BLaER1 treated with 17β-estradiol and CSF1 and Interleukin-3, amounts not matched to agents 10 nM and 100 nM (cell line): ENCODE results near the gene WFIKKN2.
"Not testable (repeated sequence)": the region's sequence is repeated elsewhere in the genome, so short reads cannot be mapped to it uniquely, and the experiment has no call there.

ENCODE experiments used
- H3K27ac ChIP-seq, 11 experiments: shearing (Covaris generic); formaldehyde crosslinking; 2 replicates each; pipeline ENCODE4 v1.8.1; 2022
- H3K27me3 ChIP-seq, 11 experiments: shearing (Covaris generic); formaldehyde crosslinking; 2 replicates each; pipeline ENCODE4 v1.8.1; 2022
- H3K36me3 ChIP-seq, 11 experiments: shearing (Covaris generic); formaldehyde crosslinking; 2 replicates each; pipeline ENCODE4 v1.8.1; 2022
- H3K4me1 ChIP-seq, 10 experiments: shearing (Covaris generic); formaldehyde crosslinking; 2 replicates each; pipeline ENCODE4 v1.8.1; 2022
- H3K4me2 ChIP-seq, 11 experiments: shearing (Covaris generic); formaldehyde crosslinking; 2 replicates each; pipeline ENCODE4 v1.8.1; 2022
- H3K4me3 ChIP-seq, 10 experiments: shearing (Covaris generic); formaldehyde crosslinking; 2 replicates each; pipeline ENCODE4 v1.8.1; 2022
- H3K9ac ChIP-seq, 11 experiments: shearing (Covaris generic); formaldehyde crosslinking; 2 replicates each; pipeline ENCODE4 v1.8.1; 2022
- H3K9me3 ChIP-seq, 11 experiments: shearing (Covaris generic); formaldehyde crosslinking; replicated peaks in 1 of 11; 2 replicates each; pipeline ENCODE4 v1.8.1; 2022
- H4K20me1 ChIP-seq, 11 experiments: shearing (Covaris generic); formaldehyde crosslinking; 2 replicates each; pipeline ENCODE4 v1.8.1; 2022
- Cebpa-rat ChIP-seq, 11 experiments: shearing (Covaris generic); IDR thresholded peaks; 2 replicates each; pipeline ENCODE4 v1.8.1; 2022

WFIKKN2 gene

DNA sequence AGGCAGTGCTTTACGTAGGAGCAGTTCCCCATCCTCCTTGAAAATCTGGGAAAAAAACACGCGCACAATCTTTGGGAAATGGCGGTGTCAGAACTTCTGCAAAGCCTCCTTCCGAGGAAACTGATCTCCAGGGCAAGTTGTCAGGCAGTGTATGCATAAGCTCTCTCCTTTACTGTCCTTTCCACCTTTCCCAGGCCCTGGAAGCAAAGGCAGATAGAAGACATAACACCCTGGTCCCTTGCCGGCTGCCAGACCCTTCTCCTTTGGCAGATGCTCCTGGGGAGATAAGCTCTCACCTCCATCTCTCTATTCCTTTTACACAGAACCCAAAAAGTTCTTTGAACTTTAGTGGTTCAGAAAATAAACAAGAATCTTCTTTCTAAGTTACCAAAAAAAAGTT, 18.4 kb downstream of the WFIKKN2 start:
- H4K20me1 ChIP-seq = no peaks in the 10 kb centered on the region
- H3K4me3 ChIP-seq = no peak overlapping the region
- TF ChIP-seq Cebpa-rat (IDR thresholded peaks at IDR 0.05) = no peak
- no peaks in the 10 kb centered on the region for H3K27me3 ChIP-seq
- no peak overlapping the region for H3K27ac ChIP-seq
- H3K36me3 ChIP-seq = peaks cover 0 to 3% (median 0%) of the 10 kb centered on the region in 11 experiments; a peak in 1 of 22 replicates
- peaks cover 7 to 13% (median 10%) of the 10 kb centered on the region in 11 experiments for H3K9me3 ChIP-seq
- H3K4me1 ChIP-seq = peaks cover 23 to 52% (median 42%) of the 10 kb centered on the region in 10 experiments
- peak overlapping the region in 3 of 11 experiments; percentile 75 to 80 (median 77); a peak in 4 of 22 replicates for H3K4me2 ChIP-seq
- no peak overlapping the region for H3K9ac ChIP-seq

DNA sequence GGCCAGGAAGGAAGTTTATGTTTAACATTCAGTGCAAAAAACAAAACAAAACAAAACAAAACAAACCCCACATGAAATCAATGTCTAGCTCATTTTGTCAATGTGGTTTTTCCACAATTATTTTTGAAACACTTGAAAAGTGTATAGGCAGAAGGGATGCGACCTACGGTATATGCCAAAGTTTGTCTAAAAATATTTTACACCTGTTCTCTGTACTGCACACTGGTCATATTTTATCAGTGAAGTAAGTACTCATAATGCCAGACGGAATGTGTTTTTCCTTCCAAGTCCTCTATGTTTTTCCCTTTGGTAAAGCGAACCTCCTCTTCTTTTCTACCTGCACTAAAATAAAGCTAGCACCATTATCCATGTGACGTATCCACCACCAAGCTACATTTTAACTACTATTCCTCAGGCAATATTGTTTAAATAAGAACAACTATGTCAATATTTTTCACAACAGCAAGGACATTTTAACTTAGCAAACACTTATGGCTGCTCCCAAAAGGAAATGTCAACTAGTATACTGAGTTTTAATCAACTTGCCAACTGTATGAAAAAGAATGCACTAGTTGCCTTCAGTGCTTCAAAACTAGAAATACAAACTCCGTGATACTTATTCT, 20.4 kb downstream of the WFIKKN2 start:
- no peak overlapping the region for H3K9ac ChIP-seq
- no peaks in the 10 kb centered on the region for H3K9me3 ChIP-seq
- H3K27me3 ChIP-seq = no peaks in the 10 kb centered on the region
- H4K20me1 ChIP-seq = peaks cover 0 to under 1% (median 0%) of the 10 kb centered on the region in 11 experiments; a peak in 1 of 22 replicates
- H3K27ac ChIP-seq = no peak overlapping the region
- no peak overlapping the region for H3K4me3 ChIP-seq
- H3K36me3 ChIP-seq = peaks cover 0 to 6% (median under 1%) of the 10 kb centered on the region in 11 experiments; a peak in 6 of 22 replicates
- TF ChIP-seq Cebpa-rat (IDR thresholded peaks at IDR 0.05) = no peak
- H3K4me1 ChIP-seq = peaks cover 23 to 50% (median 40%) of the 10 kb centered on the region in 10 experiments
- H3K4me2 ChIP-seq = peak overlapping the region in 8 of 11 experiments; percentile 0 to 60 (median 44); a peak in 14 of 22 replicates

DNA sequence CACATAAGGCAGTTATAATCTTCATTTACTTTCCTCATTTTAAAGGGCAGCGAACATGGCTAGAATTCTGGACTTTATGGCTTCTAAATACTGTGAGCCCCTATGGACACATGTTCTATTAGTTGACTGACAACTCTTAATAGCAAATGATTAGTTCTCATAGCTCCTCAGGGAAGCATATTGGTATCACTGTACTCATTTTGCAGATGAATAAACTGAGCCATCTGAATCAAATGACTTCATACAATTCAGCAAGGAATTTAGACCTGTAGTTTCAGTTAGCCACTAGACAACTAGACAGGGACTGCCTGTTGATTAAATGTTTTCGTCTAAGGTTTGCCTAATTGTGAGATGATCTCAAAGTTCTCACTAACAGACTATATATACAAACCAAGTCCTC, 21.0 kb downstream of the WFIKKN2 start:
- Histone ChIP-seq H3K27ac (no peak overlapping the region), H3K4me3 (no peak overlapping the region), H3K9me3 (no peaks in the 10 kb centered on the region), H3K27me3 (no peaks in the 10 kb centered on the region), H3K4me1 (peaks cover 20 to 44% (median 34%) of the 10 kb centered on the region in 10 experiments), H4K20me1 (peaks cover 0 to 6% (median 2%) of the 10 kb centered on the region in 11 experiments; a peak in 9 of 22 replicates), H3K36me3 (peaks cover 0 to 12% (median 6%) of the 10 kb centered on the region in 11 experiments; a peak in 16 of 22 replicates), H3K4me2 (no peak overlapping the region), H3K9ac (no peak overlapping the region)
- no peak for TF ChIP-seq Cebpa-rat (IDR thresholded peaks at IDR 0.05)

DNA sequence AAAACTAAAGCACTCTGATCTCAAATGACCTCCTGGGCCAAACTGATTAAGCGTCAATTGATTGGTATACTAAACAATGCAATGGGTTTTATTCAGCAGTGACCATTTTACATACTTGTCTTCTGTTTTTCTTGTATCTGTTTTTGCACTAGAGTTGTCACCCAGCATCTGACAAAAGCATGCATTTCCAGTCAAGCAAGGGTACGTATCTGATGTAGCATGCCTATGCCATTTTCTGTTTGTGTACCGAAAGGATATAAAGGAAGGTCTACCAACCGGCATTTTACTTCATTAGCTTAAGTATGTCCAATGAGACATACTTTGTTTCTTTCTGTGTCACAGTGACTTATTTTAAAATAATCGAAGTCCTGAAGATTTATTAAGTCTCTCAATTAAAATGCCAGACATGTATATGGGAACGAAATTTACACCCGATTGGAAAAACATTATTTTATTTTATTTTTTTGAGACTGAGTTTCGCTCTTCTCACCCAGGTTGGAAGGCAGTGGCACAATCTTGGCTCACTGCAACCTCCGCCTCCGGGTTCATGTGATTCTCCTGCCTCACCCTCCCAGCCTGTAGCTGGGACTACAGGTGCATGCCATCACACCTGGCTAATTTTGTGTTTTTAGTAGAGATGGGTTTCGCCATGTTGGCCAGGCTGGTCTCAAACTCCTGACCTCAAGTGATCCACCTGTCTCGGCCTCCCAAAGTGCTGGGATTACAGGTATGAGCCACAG, 23.3 kb downstream of the WFIKKN2 start:
- Histone ChIP-seq H3K9ac (no peak overlapping the region), H3K27me3 (no peaks in the 10 kb centered on the region), H3K4me1 (peaks cover 17 to 36% (median 27%) of the 10 kb centered on the region in 10 experiments), H3K9me3 (no peaks in the 10 kb centered on the region), H3K36me3 (peaks cover 16 to 33% (median 26%) of the 10 kb centered on the region in 11 experiments; a peak in 21 of 22 replicates), H3K27ac (no peak overlapping the region), H3K4me2 (no peak overlapping the region), H4K20me1 (peaks cover 11 to 27% (median 22%) of the 10 kb centered on the region in 11 experiments), H3K4me3 (no peak overlapping the region)
- no peak for TF ChIP-seq Cebpa-rat (IDR thresholded peaks at IDR 0.05)

DNA sequence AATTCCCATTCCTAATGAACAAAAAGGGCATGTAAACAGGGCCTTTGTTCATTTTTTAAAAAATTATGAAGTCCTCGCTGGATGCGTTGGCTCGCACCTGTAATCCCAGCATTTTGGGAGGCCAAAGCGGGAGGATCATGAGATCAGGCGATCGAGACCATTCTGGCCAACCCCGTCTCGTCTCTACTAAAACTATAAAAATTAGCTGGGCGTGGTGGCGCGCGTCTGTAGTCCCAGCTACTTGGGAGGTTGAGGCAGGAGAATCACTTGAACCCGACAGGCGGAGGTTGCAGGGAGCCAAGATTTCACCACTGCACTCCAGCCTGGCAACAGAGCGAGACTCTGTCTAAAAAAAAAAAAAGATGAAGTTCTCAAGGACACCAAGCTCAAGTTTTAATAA, 24.3 kb downstream of the WFIKKN2 start:
- not testable (repeated sequence) for H3K9me3 ChIP-seq, H3K27me3 ChIP-seq, H3K27ac ChIP-seq, H3K4me2 ChIP-seq, H3K9ac ChIP-seq, H3K4me3 ChIP-seq
- H3K4me1 ChIP-seq = peaks cover 21 to 39% (median 32%) of the 10 kb centered on the region in 10 experiments
- H4K20me1 ChIP-seq = peaks cover 20 to 38% (median 33%) of the 10 kb centered on the region in 11 experiments
- H3K36me3 ChIP-seq = peaks cover 16 to 36% (median 28%) of the 10 kb centered on the region in 11 experiments; a peak in 21 of 22 replicates

DNA sequence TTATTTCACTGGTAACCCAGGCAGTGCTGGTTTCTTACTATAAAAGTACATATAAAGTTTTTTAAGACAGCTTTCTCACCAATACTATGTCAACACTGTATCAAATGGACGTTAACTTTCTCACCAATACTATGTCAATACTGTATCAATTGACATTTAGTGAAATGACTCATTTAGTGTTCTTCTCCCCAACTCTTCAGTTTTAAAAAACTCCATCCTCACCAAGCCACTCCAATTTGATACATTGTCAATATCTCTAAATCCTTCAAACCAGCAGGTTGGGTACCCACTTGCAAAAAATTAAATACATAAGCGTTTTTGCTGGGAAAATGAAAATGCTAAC, 25.9 kb downstream of the WFIKKN2 start:
- Histone ChIP-seq H4K20me1 (peaks cover 32 to 50% (median 39%) of the 10 kb centered on the region in 11 experiments), H3K9ac (no peak overlapping the region), H3K4me3 (no peak overlapping the region), H3K4me2 (no peak overlapping the region), H3K4me1 (peaks cover 12 to 26% (median 20%) of the 10 kb centered on the region in 10 experiments), H3K36me3 (peaks cover 16 to 36% (median 28%) of the 10 kb centered on the region in 11 experiments; a peak in 21 of 22 replicates), H3K9me3 (no peaks in the 10 kb centered on the region), H3K27ac (no peak overlapping the region), H3K27me3 (no peaks in the 10 kb centered on the region)
- TF ChIP-seq Cebpa-rat (IDR thresholded peaks at IDR 0.05) = no peak

DNA sequence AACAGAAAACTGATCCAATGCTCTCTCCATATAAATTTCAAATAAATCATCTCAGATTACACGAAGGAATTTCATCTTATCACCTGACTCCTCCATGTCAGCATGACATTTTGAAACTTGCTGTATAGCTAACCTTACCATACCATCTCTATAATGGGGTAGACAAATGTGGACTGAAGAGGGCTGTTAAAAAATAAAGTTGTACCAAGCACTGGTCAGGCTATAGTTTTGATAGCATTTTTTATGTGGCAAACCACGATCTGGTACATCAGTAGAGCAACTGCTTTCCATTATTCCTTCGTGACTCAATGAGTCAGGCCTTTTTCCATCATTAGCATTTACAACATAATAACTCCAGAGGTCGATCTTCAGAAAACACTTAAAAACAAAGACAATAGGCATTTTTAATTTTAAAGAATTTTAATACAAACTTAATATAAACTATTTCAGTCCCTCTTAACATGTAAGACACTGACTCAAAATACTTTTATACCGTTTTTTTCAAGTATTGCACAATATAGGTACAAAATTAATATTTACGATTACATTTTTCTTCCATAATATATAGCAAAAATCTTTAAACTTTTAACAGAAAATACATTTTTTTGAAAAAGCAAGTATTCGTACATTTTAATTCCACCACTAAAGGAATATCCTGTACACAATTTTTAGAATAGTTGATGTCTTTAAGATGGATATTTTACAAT, 26.6 kb downstream of the WFIKKN2 start:
- no peaks in the 10 kb centered on the region for H3K27me3 ChIP-seq
- H3K9ac ChIP-seq = no peak overlapping the region
- peaks cover 12 to 26% (median 20%) of the 10 kb centered on the region in 10 experiments for H3K4me1 ChIP-seq
- peaks cover 32 to 50% (median 39%) of the 10 kb centered on the region in 11 experiments for H4K20me1 ChIP-seq
- H3K4me3 ChIP-seq = no peak overlapping the region
- H3K4me2 ChIP-seq = peak overlapping the region in 2 of 11 experiments; percentile 69 to 82; a peak in 2 of 22 replicates
- H3K36me3 ChIP-seq = peaks cover 16 to 36% (median 28%) of the 10 kb centered on the region in 11 experiments; a peak in 21 of 22 replicates
- H3K9me3 ChIP-seq = no peaks in the 10 kb centered on the region
- H3K27ac ChIP-seq = no peak overlapping the region
- TF ChIP-seq Cebpa-rat (IDR thresholded peaks at IDR 0.05) = 0 out of 22 replicates have a peak, but pooled peaks of 1 of the 11 experiments have one; percentile 30

DNA sequence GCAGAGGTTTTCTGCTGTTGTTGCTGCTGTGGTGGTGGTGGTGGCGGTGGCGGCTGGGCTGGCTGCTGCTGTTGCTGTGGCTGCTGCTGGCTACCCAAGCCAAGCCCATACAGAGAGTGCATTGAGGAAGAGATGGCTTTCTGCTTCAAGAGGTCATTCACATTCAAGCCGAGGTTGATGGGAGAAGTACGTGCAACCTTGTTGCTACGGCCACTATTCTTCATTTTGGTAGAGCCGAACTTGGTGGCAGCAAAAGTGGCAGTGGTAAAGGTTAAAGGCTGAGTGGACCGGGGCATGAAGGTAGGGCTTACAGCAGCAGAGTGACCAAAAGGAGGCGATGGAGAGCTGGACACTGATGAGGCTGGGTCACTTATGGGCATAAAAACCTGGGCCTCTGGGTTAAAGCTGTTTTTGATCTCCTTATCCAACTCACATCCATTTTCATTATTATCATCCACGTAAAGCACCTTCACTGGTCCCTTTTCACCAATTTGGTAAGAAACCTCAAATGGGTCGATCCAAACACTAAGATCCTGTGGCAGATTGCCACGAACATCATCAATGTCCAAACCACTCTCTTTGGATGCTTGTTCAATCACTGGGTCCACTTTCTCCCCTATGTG, 27.9 kb downstream of the WFIKKN2 start:
- Histone ChIP-seq H3K4me2 (peak overlapping the region; percentile 69 to 96 (median 81)), H3K36me3 (peaks cover 16 to 36% (median 28%) of the 10 kb centered on the region in 11 experiments; a peak in 21 of 22 replicates), H3K27ac (no peak overlapping the region), H3K9me3 (no peaks in the 10 kb centered on the region), H3K4me1 (peaks cover 16 to 30% (median 26%) of the 10 kb centered on the region in 10 experiments), H4K20me1 (peaks cover 32 to 50% (median 39%) of the 10 kb centered on the region in 11 experiments), H3K4me3 (peak overlapping the region in 8 of 10 experiments; percentile 91 to 100 (median 94); a peak in 10 of 20 replicates), H3K9ac (peak overlapping the region in 4 of 11 experiments; percentile 96 to 97 (median 96); a peak in 5 of 22 replicates), H3K27me3 (no peaks in the 10 kb centered on the region)
- TF ChIP-seq Cebpa-rat (IDR thresholded peaks at IDR 0.05) = no peak
